Measurements from ENCODE around the gene SORCS2.

SORCS2 gene

GRCh38 chr4:7432531-7433375 lies 240.4 kb downstream of the SORCS2 start:
- no peak overlapping the region for H3K4me2 ChIP-seq (ENCODE audit: low read length)
- H3K79me2 ChIP-seq (ENCODE audit: control insufficient read depth, low read length): no peaks in the 10 kb centered on the region
- no peaks in the 10 kb centered on the region for H3F3A ChIP-seq (ENCODE audit: control insufficient read depth, insufficient read depth)
- no peaks in the 10 kb centered on the region for H3K9me3 ChIP-seq (ENCODE audit: control insufficient read depth, insufficient read depth, low read length)
- no peaks in the 10 kb centered on the region for H3K9me2 ChIP-seq (replicated peaks; ENCODE audit: control insufficient read depth, low read length)
- H3K27me3 ChIP-seq (ENCODE audit: control insufficient read depth, low read length): no peaks in the 10 kb centered on the region
- TF ChIP-seq EZH2phosphoT487 (IDR thresholded peaks at IDR 0.05; ENCODE audit: borderline replicate concordance, low read length) (no peak), CTCF (IDR thresholded peaks at IDR 0.05; ENCODE audit: low read depth, low read length, poor library complexity, severe bottlenecking) (no peak)
- no peaks in the 10 kb centered on the region for H3K36me3 ChIP-seq (ENCODE audit: control insufficient read depth, low read length)
- H3K4me1 ChIP-seq (ENCODE audit: control insufficient read depth, low read length): no peaks in the 10 kb centered on the region
- no peaks in the 10 kb centered on the region for H4K20me1 ChIP-seq (ENCODE audit: control insufficient read depth, insufficient read depth, low read depth, low read length)
- H3K4me3 ChIP-seq (ENCODE audit: low read length): no peak overlapping the region
- no peak overlapping the region for H3K27ac ChIP-seq (ENCODE audit: low read depth, low read length)

GRCh38 chr4:7433376-7434140 lies 241.2 kb downstream of the SORCS2 start:
- TF ChIP-seq CTCF (IDR thresholded peaks at IDR 0.05; ENCODE audit: low read depth, low read length, poor library complexity, severe bottlenecking) (no peak), EZH2phosphoT487 (IDR thresholded peaks at IDR 0.05; ENCODE audit: borderline replicate concordance, low read length) (no peak)
- no peaks in the 10 kb centered on the region for H3K79me2 ChIP-seq (ENCODE audit: control insufficient read depth, low read length)
- no peak overlapping the region for H3K4me3 ChIP-seq (ENCODE audit: low read length)
- H3K36me3 ChIP-seq (ENCODE audit: control insufficient read depth, low read length): no peaks in the 10 kb centered on the region
- no peak overlapping the region for H3K27ac ChIP-seq (ENCODE audit: low read depth, low read length)
- peaks cover 5% of the 10 kb centered on the region; the same call in 1 of the 2 replicates for H3K4me1 ChIP-seq (ENCODE audit: control insufficient read depth, low read length)
- H3K4me2 ChIP-seq (ENCODE audit: low read length): no peak overlapping the region
- H3K9me2 ChIP-seq (replicated peaks; ENCODE audit: control insufficient read depth, low read length): no peaks in the 10 kb centered on the region
- no peaks in the 10 kb centered on the region for H3K27me3 ChIP-seq (ENCODE audit: control insufficient read depth, low read length)
- H3F3A ChIP-seq (ENCODE audit: control insufficient read depth, insufficient read depth): no peaks in the 10 kb centered on the region
- H4K20me1 ChIP-seq (ENCODE audit: control insufficient read depth, insufficient read depth, low read depth, low read length): no peaks in the 10 kb centered on the region
- no peaks in the 10 kb centered on the region for H3K9me3 ChIP-seq (ENCODE audit: control insufficient read depth, insufficient read depth, low read length)

- no peaks in the 10 kb centered on the region for H3K27me3 ChIP-seq (ENCODE audit: control insufficient read depth, low read length)
- H3K9me3 ChIP-seq (ENCODE audit: control insufficient read depth, insufficient read depth, low read length): no peaks in the 10 kb centered on the region
- H4K20me1 ChIP-seq (ENCODE audit: control insufficient read depth, insufficient read depth, low read depth, low read length): no peaks in the 10 kb centered on the region
- H3K4me2 ChIP-seq (ENCODE audit: low read length): no peak overlapping the region
- no peaks in the 10 kb centered on the region for H3F3A ChIP-seq (ENCODE audit: control insufficient read depth, insufficient read depth)
- no peaks in the 10 kb centered on the region for H3K36me3 ChIP-seq (ENCODE audit: control insufficient read depth, low read length)
- H3K27ac ChIP-seq (ENCODE audit: low read depth, low read length): no peak overlapping the region
- H3K79me2 ChIP-seq (ENCODE audit: control insufficient read depth, low read length): no peaks in the 10 kb centered on the region
- H3K9me2 ChIP-seq (replicated peaks; ENCODE audit: control insufficient read depth, low read length): no peaks in the 10 kb centered on the region
- peaks cover 12% of the 10 kb centered on the region for H3K4me1 ChIP-seq (ENCODE audit: control insufficient read depth, low read length)
- TF ChIP-seq CTCF (IDR thresholded peaks at IDR 0.05; ENCODE audit: low read depth, low read length, poor library complexity, severe bottlenecking) (no peak), EZH2phosphoT487 (IDR thresholded peaks at IDR 0.05; ENCODE audit: borderline replicate concordance, low read length) (no peak)
- no peak overlapping the region for H3K4me3 ChIP-seq (ENCODE audit: low read length)
These were observed 241.9 kb downstream of the SORCS2 start for GRCh38 chr4:7434141-7434765.

Measured in DOHH2 (cell line).